Mesothelial cell of epicardium (in vitro differentiated cells): ENCODE data around the gene MBP. TPM values are rescaled to one million over a fixed set of nuclear protein-coding genes. Genes with fewer than 3 reads are reported as not detected.

ENCODE experiments used
- DNase-seq, 2 experiments: peaks; one replicate each; pipeline ENCODE4 v3.0.0; 2021; ENCODE audit warnings: low spot score in 2 of 2; ENCODE audit not compliant: unreplicated experiment in 2 of 2
- H3K27ac Mint-ChIP-seq: 2 replicates; pipeline ENCODE4 v1.8.0; 2021; ENCODE audit warnings: mixed read lengths
- H3K27me3 Mint-ChIP-seq: 2 replicates; pipeline ENCODE4 v1.8.0; 2021; ENCODE audit warnings: low read depth, mixed read lengths
- H3K36me3 Mint-ChIP-seq: 2 replicates; pipeline ENCODE4 v1.8.0; 2021; ENCODE audit warnings: mixed read lengths
- H3K4me1 Mint-ChIP-seq: 2 replicates; pipeline ENCODE4 v1.8.0; 2021; ENCODE audit warnings: mixed read lengths
- H3K4me3 Mint-ChIP-seq: 2 replicates; pipeline ENCODE4 v1.8.0; 2021; ENCODE audit warnings: mild to moderate bottlenecking, moderate library complexity, mixed read lengths
- H3K9me3 Mint-ChIP-seq: 2 replicates; pipeline ENCODE4 v1.8.0; 2021; ENCODE audit warnings: mixed read lengths
- CTCF ChIP-seq: fragments of 200-600 bp; sonication (generic); IDR thresholded peaks from one replicate; pipeline ENCODE4 v1.5.0; 2021; ENCODE audit warnings: antibody characterized with exemption; ENCODE audit not compliant: unreplicated experiment
- total RNA-seq: library from RNA; stranded (reverse); gene quantifications from 3 replicates; pipeline ENCODE4 v1.2.1, GENCODE V29; 2021

MBP gene
- total RNA-seq, 1 donor from 2014 or later = 20.8 TPM

GRCh38 chr18:77004555-77005380, 127.8 kb downstream of the MBP start:
- H3K9me3 Mint-ChIP-seq = no peaks in the 10 kb centered on the region
- DNase-seq = no peak
- H3K27me3 Mint-ChIP-seq = peaks cover 14% of the 10 kb centered on the region

DNA sequence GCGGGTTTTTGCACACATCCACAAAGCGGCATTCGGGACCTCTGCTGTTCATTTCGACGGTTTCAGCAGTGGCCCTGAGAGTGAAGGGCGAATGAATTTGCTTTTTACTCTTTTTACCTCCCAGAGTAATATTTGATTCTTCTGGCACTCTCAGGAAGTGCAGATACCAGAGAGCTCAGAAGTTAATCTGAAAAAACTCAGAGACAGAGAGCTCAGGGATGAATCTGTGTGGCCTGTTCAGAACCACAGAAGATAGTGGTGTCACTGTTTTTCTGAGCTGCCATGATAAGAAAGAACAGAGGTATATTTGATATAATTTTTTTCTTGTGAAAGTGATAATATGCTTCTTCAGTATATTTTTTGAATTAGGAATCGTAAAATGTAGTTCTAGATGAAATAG, 129.3 kb downstream of the MBP start:
- Mint-ChIP-seq H3K27ac (no peak overlapping the region), H3K27me3 (peaks cover 9% of the 10 kb centered on the region), H3K4me1 (peaks cover 6% of the 10 kb centered on the region), H3K9me3 (no peaks in the 10 kb centered on the region), H3K36me3 (no peaks in the 10 kb centered on the region), H3K4me3 (no peak overlapping the region)
- TF ChIP-seq CTCF = no peak
- no peak for DNase-seq

More at GRCh38 chr18:77004555-77005380, 127.8 kb downstream of the MBP start:
- Mint-ChIP-seq H3K4me3 (no peak overlapping the region), H3K27ac (no peak overlapping the region), H3K36me3 (no peaks in the 10 kb centered on the region), H3K4me1 (peaks cover 6% of the 10 kb centered on the region)
- no peak for TF ChIP-seq CTCF

DNA sequence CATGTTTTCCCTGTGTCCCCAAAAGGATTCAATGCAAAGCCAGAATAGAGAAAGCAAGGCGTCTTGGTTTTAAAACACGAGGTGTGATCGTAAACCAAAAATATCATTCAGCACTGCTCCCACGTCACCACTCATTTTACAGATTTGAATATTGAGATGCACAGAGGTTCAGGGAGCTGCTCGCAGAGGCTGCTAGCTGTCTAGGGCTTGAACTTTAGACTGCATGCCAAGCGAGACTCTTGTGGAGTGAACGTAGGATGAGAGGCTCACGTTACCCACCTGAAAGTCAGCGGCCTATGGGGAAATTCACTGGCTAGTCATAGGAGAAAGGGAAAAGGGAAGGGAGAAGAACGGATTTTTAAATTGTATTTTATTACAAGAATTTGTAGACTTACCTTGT, 130.1 kb downstream of the MBP start:
- Mint-ChIP-seq H3K36me3 (no peaks in the 10 kb centered on the region), H3K9me3 (no peaks in the 10 kb centered on the region)

GRCh38 chr18:77001979-77002378, 130.6 kb downstream of the MBP start:
- peaks cover 9% of the 10 kb centered on the region for H3K27me3 Mint-ChIP-seq
- H3K36me3 Mint-ChIP-seq = no peaks in the 10 kb centered on the region
- H3K4me3 Mint-ChIP-seq = no peak overlapping the region
- DNase-seq = no peak
- H3K9me3 Mint-ChIP-seq = no peaks in the 10 kb centered on the region
- TF ChIP-seq CTCF = no peak
- H3K4me1 Mint-ChIP-seq = peaks cover 2% of the 10 kb centered on the region
- H3K27ac Mint-ChIP-seq = no peak overlapping the region

More for the DNA sequence above, 130.1 kb downstream of the MBP start:
- H3K27me3 Mint-ChIP-seq = peaks cover 9% of the 10 kb centered on the region
- no peak overlapping the region for H3K27ac Mint-ChIP-seq
- no peak for DNase-seq
- peaks cover 5% of the 10 kb centered on the region for H3K4me1 Mint-ChIP-seq
- H3K4me3 Mint-ChIP-seq = no peak overlapping the region
- no peak for TF ChIP-seq CTCF

DNA sequence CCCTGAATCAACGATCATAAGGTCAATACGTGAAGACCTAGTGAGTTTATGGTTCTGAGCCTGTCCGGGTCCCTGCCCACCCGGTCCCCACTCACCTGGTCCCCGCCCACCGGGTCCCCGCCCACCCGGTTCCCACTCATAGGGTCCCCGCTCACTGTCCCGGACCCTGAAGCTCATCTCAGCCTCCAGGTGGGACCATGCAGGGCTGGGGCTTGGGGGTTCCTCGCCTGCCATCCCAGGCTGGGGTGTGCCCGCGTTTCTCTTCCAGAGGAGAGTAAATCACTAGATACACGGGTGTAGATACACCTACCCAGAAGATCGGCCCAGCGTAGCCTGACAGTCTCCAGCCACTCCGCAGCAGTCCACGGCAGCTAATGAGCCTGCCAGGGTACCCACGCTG, 131.5 kb downstream of the MBP start:
- H3K27me3 Mint-ChIP-seq = peaks cover 6% of the 10 kb centered on the region
- no peak overlapping the region for H3K4me3 Mint-ChIP-seq
- H3K4me1 Mint-ChIP-seq = no peaks in the 10 kb centered on the region
- no peaks in the 10 kb centered on the region for H3K9me3 Mint-ChIP-seq
- H3K27ac Mint-ChIP-seq = no peak overlapping the region
- no peaks in the 10 kb centered on the region for H3K36me3 Mint-ChIP-seq
- no peak for DNase-seq
- TF ChIP-seq CTCF = no peak
